AG04450 (cell line): ENCODE results near the gene TCF7L1. TPM values are rescaled to one million over a fixed set of nuclear protein-coding genes. Genes with fewer than 3 reads are reported as not detected.

Experiments used
- CTCF ChIA-PET: fragments of 300-600, 350-600 bp; formaldehyde crosslinking; extraction: SDS; loops from one replicate; lab custom pipeline; 2022; ENCODE audit warnings: antibody characterized with exemption, inconsistent platforms; lab: Charles Lee
- POLR2A ChIA-PET: fragments of 350-600 bp; formaldehyde crosslinking; extraction: SDS; loops from one replicate; lab custom pipeline; 2021; ENCODE audit warnings: antibody characterized with exemption, inconsistent platforms; lab: Yijun Ruan, JAX
- DNase-seq: peaks from one replicate; pipeline ENCODE4 v3.0.0-alpha.2; 2011; ENCODE audit warnings: low read depth, low spot score
- H3K27ac ChIP-seq: one replicate; pipeline ENCODE4 v1.5.1; 2012; ENCODE audit warnings: low read depth, low read length, control low read depth
- H3K27me3 ChIP-seq: one replicate; pipeline ENCODE4 v1.6.0; 2012; ENCODE audit warnings: low read length; ENCODE audit not compliant: control insufficient read depth, insufficient read depth
- H3K4me3 ChIP-seq: 2 replicates; pipeline ENCODE4 v1.5.1; 2011; ENCODE audit warnings: mild to moderate bottlenecking, low read depth, low read length, control low read depth
- H3K9me3 ChIP-seq: 2 replicates; pipeline ENCODE4 v1.5.1; 2012; ENCODE audit warnings: low read length; ENCODE audit not compliant: control insufficient read depth, insufficient read depth
- polyA plus RNA-seq: library from polyadenylated mRNA; depleted of rRNA; stranded (reverse); fragments of >200 nt; gene quantifications from 2 replicates; pipeline ENCODE4 v1.2.3, GENCODE V29; 2011
- TF ChIP-seq, protein P1 (sequence below): IDR thresholded peaks from 2 replicates; pipeline ENCODE4 v1.5.1; 2011; ENCODE audit warnings: low read depth, low read length, control low read depth, inconsistent platforms

Gene TCF7L1
- polyA plus RNA-seq, 1 experiment, result 2.7 TPM

DNA sequence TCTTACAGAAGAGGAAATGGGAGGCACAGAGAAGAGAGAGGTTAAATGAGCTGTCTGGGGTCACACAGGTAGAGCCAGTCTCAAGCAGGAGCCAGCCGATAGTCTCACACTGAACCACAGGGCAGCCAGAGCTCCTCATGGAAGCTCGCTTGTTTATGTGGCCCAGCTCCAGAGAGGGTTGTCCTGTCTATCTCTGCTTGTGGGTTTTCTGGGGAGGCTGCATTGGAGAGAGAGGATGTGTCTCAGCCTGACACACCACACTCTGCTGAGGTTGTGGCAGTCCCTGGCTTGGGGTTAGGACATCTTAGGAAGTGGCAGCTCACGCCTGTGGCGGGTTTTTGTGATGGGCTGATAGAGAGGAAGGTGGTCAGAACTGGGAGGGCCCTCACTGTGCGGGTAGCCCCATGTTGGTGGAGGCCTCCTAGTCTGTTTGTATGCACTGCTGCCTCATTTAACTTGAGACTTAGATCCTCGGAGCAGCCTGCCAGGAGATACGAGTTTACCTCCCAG is 52.3 kb downstream of the TCF7L1 start:
- DNase-seq, result no peak

DNA sequence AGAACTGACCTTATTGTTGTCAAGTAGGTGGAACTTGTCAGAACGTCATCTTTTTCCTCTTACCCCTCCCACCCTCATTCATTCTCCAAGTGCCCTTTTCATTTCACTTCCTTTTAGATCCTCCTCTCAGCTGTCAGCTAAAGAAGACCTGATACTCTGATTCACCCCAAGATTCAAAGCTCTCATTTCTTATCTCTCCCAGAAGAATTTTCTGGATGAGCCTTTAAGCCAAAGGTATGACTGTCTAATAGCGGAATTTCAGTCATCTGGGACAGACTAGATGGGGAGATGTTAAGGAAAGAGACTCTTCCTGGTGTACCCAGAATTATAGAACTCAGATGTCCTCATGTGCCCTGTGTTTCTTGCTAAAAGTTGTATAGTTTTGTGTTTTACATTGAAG is 53.9 kb downstream of the TCF7L1 start:
- Histone ChIP-seq H3K4me3 (no peak overlapping the region), H3K27ac (no peak overlapping the region), H3K9me3 (no peaks in the 10 kb centered on the region), H3K27me3 (no peaks in the 10 kb centered on the region)
- CTCF ChIA-PET, result no interaction called here
- POLR2A ChIA-PET, result no interaction called here
- DNase-seq, result no peak
- TF ChIP-seq, protein P1, sequence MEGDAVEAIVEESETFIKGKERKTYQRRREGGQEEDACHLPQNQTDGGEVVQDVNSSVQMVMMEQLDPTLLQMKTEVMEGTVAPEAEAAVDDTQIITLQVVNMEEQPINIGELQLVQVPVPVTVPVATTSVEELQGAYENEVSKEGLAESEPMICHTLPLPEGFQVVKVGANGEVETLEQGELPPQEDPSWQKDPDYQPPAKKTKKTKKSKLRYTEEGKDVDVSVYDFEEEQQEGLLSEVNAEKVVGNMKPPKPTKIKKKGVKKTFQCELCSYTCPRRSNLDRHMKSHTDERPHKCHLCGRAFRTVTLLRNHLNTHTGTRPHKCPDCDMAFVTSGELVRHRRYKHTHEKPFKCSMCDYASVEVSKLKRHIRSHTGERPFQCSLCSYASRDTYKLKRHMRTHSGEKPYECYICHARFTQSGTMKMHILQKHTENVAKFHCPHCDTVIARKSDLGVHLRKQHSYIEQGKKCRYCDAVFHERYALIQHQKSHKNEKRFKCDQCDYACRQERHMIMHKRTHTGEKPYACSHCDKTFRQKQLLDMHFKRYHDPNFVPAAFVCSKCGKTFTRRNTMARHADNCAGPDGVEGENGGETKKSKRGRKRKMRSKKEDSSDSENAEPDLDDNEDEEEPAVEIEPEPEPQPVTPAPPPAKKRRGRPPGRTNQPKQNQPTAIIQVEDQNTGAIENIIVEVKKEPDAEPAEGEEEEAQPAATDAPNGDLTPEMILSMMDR, result no peak

More for the DNA sequence above, 52.3 kb downstream of the TCF7L1 start:
- Histone ChIP-seq H3K9me3 (no peaks in the 10 kb centered on the region), H3K27ac (no peak overlapping the region), H3K27me3 (no peaks in the 10 kb centered on the region), H3K4me3 (no peak overlapping the region)
- TF ChIP-seq, protein P1, result no peak
- ChIA-PET POLR2A (no interaction called here), CTCF (interaction anchor here (0.7 to 1.4 kb wide), 3 partner anchors 10 to 183 kb away, joined by 3 to 9 read pairs (median 4); no protein-coding TSS in a partner anchor)

DNA sequence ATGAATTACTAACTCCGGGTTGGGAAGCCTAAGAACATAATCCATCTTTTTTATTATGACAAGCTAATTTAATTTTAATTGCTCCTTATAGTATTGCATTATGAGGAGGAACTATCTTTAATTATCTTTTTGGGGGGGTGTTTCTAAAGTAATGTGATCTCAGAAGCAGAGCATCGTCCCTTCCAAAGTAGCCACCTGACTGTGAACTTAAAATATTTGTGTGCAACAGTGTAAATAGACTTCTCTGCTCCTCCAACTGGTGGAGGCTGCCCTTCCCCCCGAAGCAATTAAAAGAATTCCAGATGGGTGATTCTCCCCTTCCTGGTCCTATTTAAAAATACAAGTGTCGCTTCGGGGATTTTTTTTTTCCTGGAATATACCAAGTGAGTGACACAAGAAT is 55.7 kb downstream of the TCF7L1 start:
- no peak overlapping the region for H3K4me3 ChIP-seq
- TF ChIP-seq, protein P1, result no peak
- H3K9me3 ChIP-seq, result no peaks in the 10 kb centered on the region
- no peaks in the 10 kb centered on the region for H3K27me3 ChIP-seq
- ChIA-PET POLR2A (no interaction called here), CTCF (no interaction called here)
- no peak overlapping the region for H3K27ac ChIP-seq
- DNase-seq, result no peak

DNA sequence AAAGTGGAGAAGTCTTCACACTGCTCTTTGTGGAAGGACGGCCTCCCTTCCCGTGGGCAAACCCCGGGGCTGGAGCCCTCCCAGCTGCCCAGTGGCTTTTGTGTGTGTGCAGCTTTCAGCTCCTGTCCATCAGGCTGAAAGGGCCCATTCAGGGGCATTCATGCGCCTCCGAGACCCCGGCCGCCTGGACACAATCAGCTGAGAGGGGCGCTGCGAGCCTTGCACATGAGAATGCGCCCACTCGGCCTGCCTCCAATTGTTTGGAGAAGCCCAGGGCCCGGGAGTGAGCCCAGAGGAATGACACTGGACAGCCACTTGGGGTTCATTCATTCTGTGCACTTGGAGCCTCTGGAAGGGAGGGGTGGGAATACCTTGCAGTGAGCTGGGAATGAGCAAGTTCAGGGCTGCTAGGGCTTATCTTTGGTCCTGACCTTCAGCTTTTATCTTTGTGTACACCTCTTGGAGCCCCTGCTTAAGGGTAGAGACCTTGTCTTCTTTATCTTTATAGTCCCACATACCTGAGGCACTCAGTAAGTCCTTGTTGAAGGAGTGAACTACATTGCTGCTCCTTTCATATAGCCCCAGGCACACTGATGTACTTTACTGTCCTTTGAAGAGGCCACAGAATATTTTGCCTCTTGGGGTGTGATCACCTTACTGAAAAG is 56.5 kb downstream of the TCF7L1 start:
- Histone ChIP-seq H3K27me3 (no peaks in the 10 kb centered on the region), H3K27ac (no peak overlapping the region), H3K9me3 (no peaks in the 10 kb centered on the region), H3K4me3 (no peak overlapping the region)
- ChIA-PET CTCF (no interaction called here), POLR2A (interaction anchor here (0.6 kb wide), 1 partner anchor 32 kb away, joined by 5 read pairs; no protein-coding TSS in a partner anchor)
- DNase-seq, result no peak
- TF ChIP-seq, protein P1, result no peak

DNA sequence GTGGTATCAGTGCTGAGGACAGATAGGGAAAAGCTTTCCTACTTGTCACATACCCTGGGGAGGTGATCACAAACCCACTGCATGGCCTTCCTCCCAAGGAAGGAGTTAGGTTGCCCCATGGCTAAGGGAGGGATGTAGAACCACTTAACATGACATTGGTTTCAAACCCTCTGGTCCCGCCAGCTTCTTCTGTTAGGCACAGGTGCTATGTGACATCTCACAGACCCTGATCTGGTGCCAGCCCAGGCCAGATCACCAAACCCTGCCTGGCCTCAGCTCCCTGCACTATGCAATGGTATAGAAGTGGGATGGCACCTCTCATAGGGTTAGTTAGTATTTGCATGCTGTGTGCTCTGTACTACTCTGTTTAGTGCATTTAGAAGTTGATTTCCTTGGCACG is 58.0 kb downstream of the TCF7L1 start:
- no peak overlapping the region for H3K4me3 ChIP-seq
- TF ChIP-seq, protein P1, result no peak
- ChIA-PET CTCF (interaction anchor here (1.3 kb wide), 1 partner anchor 11 kb away, joined by 3 read pairs; no protein-coding TSS in a partner anchor), POLR2A (no interaction called here)
- no peak overlapping the region for H3K27ac ChIP-seq
- H3K9me3 ChIP-seq, result no peaks in the 10 kb centered on the region
- no peak for DNase-seq
- no peaks in the 10 kb centered on the region for H3K27me3 ChIP-seq
